Mesenchymal stem cell (in vitro differentiated cells and primary cell): ENCODE results near the gene LVRN.
A peak's percentile ranks its signal among the peaks of the same experiment; 100 is the strongest.

Experiments used
- DNase-seq: peaks from one replicate; pipeline ENCODE4 v3.0.0-alpha.2; 2013
- H2AFZ ChIP-seq: one replicate; pipeline ENCODE4 v1.6.1; 2013; ENCODE audit warnings: low read depth, mild to moderate bottlenecking, control low read depth, inconsistent platforms, low read length, moderate library complexity
- H2AK5ac ChIP-seq: 2 replicates; pipeline ENCODE4 v1.6.1; 2013; ENCODE audit warnings: low read length, moderate library complexity, mild to moderate bottlenecking, inconsistent platforms; ENCODE audit not compliant: severe bottlenecking
- H2BK120ac ChIP-seq: one replicate; pipeline ENCODE4 v1.6.1; 2013; ENCODE audit warnings: low read depth, mild to moderate bottlenecking, inconsistent platforms, low read length, moderate library complexity
- H2BK12ac ChIP-seq, 2 experiments: one replicate each; pipeline ENCODE4 v1.6.1; 2013; ENCODE audit warnings: inconsistent platforms in 2 of 2, low read length in 2 of 2, mild to moderate bottlenecking in 2 of 2, moderate library complexity in 2 of 2, control low read depth in 1 of 2
- H2BK15ac ChIP-seq: one replicate; pipeline ENCODE4 v1.6.1; 2013; ENCODE audit warnings: mild to moderate bottlenecking, low read depth, inconsistent platforms; ENCODE audit not compliant: poor library complexity, severe bottlenecking
- H2BK5ac ChIP-seq: 2 replicates; pipeline ENCODE4 v1.6.1; 2013; ENCODE audit warnings: low read depth, mild to moderate bottlenecking, low read length, control low read depth, inconsistent platforms; ENCODE audit not compliant: poor library complexity, severe bottlenecking
- H3K14ac ChIP-seq, 2 experiments: one replicate each; pipeline ENCODE4 v1.6.1; 2013; ENCODE audit warnings: inconsistent platforms in 2 of 2, low read length in 2 of 2, control low read depth in 1 of 2, mild to moderate bottlenecking in 1 of 2, moderate library complexity in 1 of 2
- H3K18ac ChIP-seq, 2 experiments: one replicate each; pipeline ENCODE4 v1.6.1; 2013; ENCODE audit warnings: inconsistent platforms in 2 of 2, low read length in 2 of 2, control low read depth in 1 of 2, low read depth in 1 of 2, mild to moderate bottlenecking in 1 of 2
- H3K23ac ChIP-seq, 2 experiments: one replicate each; pipeline ENCODE4 v1.6.1; 2013; ENCODE audit warnings: inconsistent platforms in 2 of 2, low read length in 2 of 2, mild to moderate bottlenecking in 2 of 2, moderate library complexity in 2 of 2, control low read depth in 1 of 2
- H3K27ac ChIP-seq: 2 replicates; pipeline ENCODE4 v1.5.1; 2013; ENCODE audit warnings: mild to moderate bottlenecking, moderate library complexity, low read length, control low read depth, inconsistent platforms; ENCODE audit not compliant: poor library complexity, severe bottlenecking
- H3K27me3 ChIP-seq, 2 experiments: 2 replicates each; pipeline versions ENCODE4 v1.6.1 to v1.7.0; 2013; ENCODE audit warnings: low read length in 2 of 2, mild to moderate bottlenecking in 2 of 2, moderate library complexity in 2 of 2, control low read depth in 1 of 2, inconsistent platforms in 1 of 2; ENCODE audit not compliant: control insufficient read depth in 1 of 2, insufficient read depth in 1 of 2
- H3K36me3 ChIP-seq, 2 experiments: 2 replicates each; pipeline versions ENCODE4 v1.6.1 to v1.7.0; 2013; ENCODE audit warnings: low read length in 2 of 2, control low read depth in 1 of 2, inconsistent platforms in 1 of 2, low read depth in 1 of 2, mild to moderate bottlenecking in 1 of 2; ENCODE audit not compliant: insufficient read depth in 2 of 2, control insufficient read depth in 1 of 2
- H3K4ac ChIP-seq, 2 experiments: one replicate each; pipeline ENCODE4 v1.6.1; 2013; ENCODE audit warnings: inconsistent platforms in 2 of 2, low read length in 2 of 2, mild to moderate bottlenecking in 2 of 2, moderate library complexity in 2 of 2, control low read depth in 1 of 2, low read depth in 1 of 2
- H3K4me1 ChIP-seq: 2 replicates; pipeline ENCODE4 v1.6.1; 2013; ENCODE audit warnings: low read depth, low read length, control low read depth; ENCODE audit not compliant: control insufficient read depth, insufficient read depth
- H3K4me2 ChIP-seq: 2 replicates; pipeline ENCODE4 v1.6.1; 2013; ENCODE audit warnings: low read length, mild to moderate bottlenecking, inconsistent platforms; ENCODE audit not compliant: poor library complexity, severe bottlenecking
- H3K4me3 ChIP-seq, 2 experiments: 2 replicates each; pipeline versions ENCODE4 v1.5.1 to v1.7.0; 2013; ENCODE audit warnings: low read length in 2 of 2, mild to moderate bottlenecking in 2 of 2, control low read depth in 1 of 2, low read depth in 1 of 2; ENCODE audit not compliant: insufficient read depth in 1 of 2
- H3K79me1 ChIP-seq: replicated peaks from 2 replicates; pipeline ENCODE4 v1.6.1; 2013; ENCODE audit warnings: mild to moderate bottlenecking, control low read depth, low read length, inconsistent platforms; ENCODE audit not compliant: poor library complexity, severe bottlenecking
- H3K9ac ChIP-seq: 2 replicates; pipeline ENCODE4 v1.7.0; 2013; ENCODE audit warnings: mild to moderate bottlenecking, low read length, moderate library complexity
- H3K9me3 ChIP-seq: 2 replicates; pipeline ENCODE4 v1.7.0; 2013; ENCODE audit warnings: mild to moderate bottlenecking, low read length; ENCODE audit not compliant: control insufficient read depth
- H4K8ac ChIP-seq: one replicate; pipeline ENCODE4 v1.6.1; 2013; ENCODE audit warnings: inconsistent platforms, mild to moderate bottlenecking, low read length, moderate library complexity
- H4K91ac ChIP-seq: one replicate; pipeline ENCODE4 v1.6.1; 2013; ENCODE audit warnings: mild to moderate bottlenecking, low read length, inconsistent platforms
- WGBS: methylation state at CpG from one replicate; pipeline ENCODE4 v1.1.7; 2013; ENCODE audit warnings: mixed read lengths; 5-methylcytosine and 5-hydroxymethylcytosine counted together

Gene LVRN

GRCh38 chr5:116062352-116062751, 100.1 kb downstream of the LVRN start:
- Histone ChIP-seq H3K23ac (no peak overlapping the region), H2AFZ (no peak overlapping the region), H3K9me3 (no peaks in the 10 kb centered on the region), H3K18ac (no peak overlapping the region), H2BK12ac (no peak overlapping the region), H4K91ac (no peak overlapping the region), H3K4me1 (no peaks in the 10 kb centered on the region), H3K14ac (no peak overlapping the region), H3K27ac (no peak overlapping the region), H3K4me3 (no peak overlapping the region), H3K9ac (no peak overlapping the region), H3K4me2 (no peak overlapping the region), H3K4ac (no peak overlapping the region), H2BK15ac (no peak overlapping the region), H3K79me1 (no peaks in the 10 kb centered on the region), H2AK5ac (no peak overlapping the region), H3K27me3 (peaks cover 0 to 4% of the 10 kb centered on the region in 2 experiments), H2BK120ac (no peak overlapping the region), H2BK5ac (no peak overlapping the region), H3K36me3 (no peaks in the 10 kb centered on the region), H4K8ac (no peak overlapping the region)
- 100% methylated on average over 1 of the region's 2 CpGs for WGBS
- DNase-seq: no peak

DNA sequence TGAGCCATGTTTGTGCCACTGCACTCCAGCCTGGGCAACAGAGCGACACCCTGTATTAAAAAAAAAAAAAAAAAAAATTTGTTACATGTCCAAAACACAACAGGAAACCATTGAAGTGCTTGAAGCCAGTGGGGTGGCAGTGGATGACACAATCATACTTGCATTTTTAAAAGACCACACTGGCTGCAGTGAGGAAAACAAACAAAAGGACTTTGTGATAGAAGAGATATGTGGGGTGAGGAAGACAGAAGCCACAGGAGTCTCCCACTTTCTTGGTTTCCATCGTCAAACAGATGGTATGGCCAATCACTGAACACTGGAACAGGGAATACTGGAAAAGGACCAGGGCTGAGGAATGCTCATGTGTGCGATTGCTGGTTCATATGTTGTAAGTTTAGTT, 101.7 kb downstream of the LVRN start:
- Histone ChIP-seq H2BK12ac (no peak overlapping the region), H4K8ac (no peak overlapping the region), H2BK5ac (no peak overlapping the region), H2AFZ (no peak overlapping the region), H3K27ac (no peak overlapping the region), H3K4ac (no peak overlapping the region), H2AK5ac (no peak overlapping the region), H3K27me3 (peaks cover 0 to 3% of the 10 kb centered on the region in 2 experiments), H3K9me3 (no peaks in the 10 kb centered on the region), H3K36me3 (no peaks in the 10 kb centered on the region), H3K4me1 (no peaks in the 10 kb centered on the region), H4K91ac (no peak overlapping the region), H3K23ac (no peak overlapping the region), H2BK120ac (no peak overlapping the region), H3K79me1 (no peaks in the 10 kb centered on the region), H3K18ac (no peak overlapping the region), H3K4me3 (no peak overlapping the region), H3K9ac (no peak overlapping the region), H3K14ac (no peak overlapping the region), H2BK15ac (no peak overlapping the region), H3K4me2 (no peak overlapping the region)
- no peak for DNase-seq
- 82% methylated on average over 2 of the region's 3 CpGs for WGBS

DNA sequence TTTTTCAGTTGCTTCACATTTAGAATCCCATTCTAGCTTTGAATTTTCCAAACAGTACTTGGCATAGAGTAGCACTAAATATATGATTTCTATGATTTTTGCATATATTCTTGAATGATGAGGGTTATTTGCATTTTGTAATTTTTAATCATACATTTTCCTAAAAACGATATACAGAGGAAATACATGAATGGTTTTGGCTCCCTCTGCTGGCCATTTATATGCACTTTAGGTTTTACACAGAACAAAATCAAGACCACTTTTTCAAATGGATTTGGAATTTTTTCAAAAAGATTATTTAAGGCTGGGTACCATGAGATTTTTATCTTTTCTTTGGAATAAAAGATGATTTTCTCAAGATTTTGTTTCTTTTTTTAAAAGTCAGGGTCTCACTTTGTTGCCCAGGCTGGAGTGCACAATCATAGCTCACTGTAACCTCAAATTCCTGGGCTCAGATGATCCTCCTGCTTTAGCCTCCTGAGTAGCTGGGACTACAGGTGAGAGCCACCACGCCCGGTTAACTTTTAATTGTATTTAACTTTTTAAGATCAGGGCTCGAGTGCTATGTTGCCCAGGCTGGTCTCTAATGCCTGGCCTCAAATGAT, 105.9 kb downstream of the LVRN start:
- no peak overlapping the region for H2AK5ac ChIP-seq
- no peaks in the 10 kb centered on the region for H3K4me1 ChIP-seq
- no peaks in the 10 kb centered on the region for H3K36me3 ChIP-seq
- no peaks in the 10 kb centered on the region for H3K9me3 ChIP-seq
- peak; percentile 61 for DNase-seq
- no peak overlapping the region for H3K27ac ChIP-seq
- WGBS: 27% methylated on average over 3 of the region's 4 CpGs
- H3K79me1 ChIP-seq: no peaks in the 10 kb centered on the region
- no peak overlapping the region for H3K23ac ChIP-seq
- no peak overlapping the region for H2AFZ ChIP-seq
- H3K14ac ChIP-seq: no peak overlapping the region
- no peak overlapping the region for H2BK12ac ChIP-seq
- H3K18ac ChIP-seq: no peak overlapping the region
- H3K4me2 ChIP-seq: no peak overlapping the region
- no peak overlapping the region for H4K8ac ChIP-seq
- no peak overlapping the region for H2BK5ac ChIP-seq
- no peak overlapping the region for H2BK15ac ChIP-seq
- H4K91ac ChIP-seq: no peak overlapping the region
- peak overlapping the region; percentile 19 for H3K9ac ChIP-seq
- H3K27me3 ChIP-seq: peaks cover 0 to 10% of the 10 kb centered on the region in 2 experiments
- H2BK120ac ChIP-seq: no peak overlapping the region
- no peak overlapping the region for H3K4ac ChIP-seq
- no peak overlapping the region for H3K4me3 ChIP-seq

GRCh38 chr5:116071211-116071610, 108.9 kb downstream of the LVRN start:
- no peak overlapping the region for H2BK120ac ChIP-seq

More at GRCh38 chr5:116071211-116071610, 108.9 kb downstream of the LVRN start:
- Histone ChIP-seq H3K27me3 (peaks cover 0 to 10% of the 10 kb centered on the region in 2 experiments), H2BK12ac (no peak overlapping the region), H3K79me1 (no peaks in the 10 kb centered on the region), H2AK5ac (no peak overlapping the region), H3K27ac (no peak overlapping the region), H2AFZ (no peak overlapping the region), H3K36me3 (no peaks in the 10 kb centered on the region), H4K8ac (no peak overlapping the region), H2BK15ac (no peak overlapping the region), H3K14ac (no peak overlapping the region), H3K4ac (no peak overlapping the region), H3K9me3 (no peaks in the 10 kb centered on the region), H3K4me2 (no peak overlapping the region), H3K4me1 (no peaks in the 10 kb centered on the region), H2BK5ac (no peak overlapping the region), H3K18ac (no peak overlapping the region), H3K23ac (no peak overlapping the region), H4K91ac (no peak overlapping the region), H3K9ac (no peak overlapping the region), H3K4me3 (no peak overlapping the region)
- WGBS: 100% methylated on average over 1 of the region's 1 CpG
- no peak for DNase-seq
